ENCODE data around the gene PCDHA1. TPM values are rescaled to one million over a fixed set of nuclear protein-coding genes. Genes with fewer than 3 reads are reported as not detected.
A peak's percentile ranks its signal among the peaks of the same experiment; 100 is the strongest.

PCDHA1 gene
- total and polyA plus RNA-seq, 9 of the 15 experiments (the other 6 are each of a cell fraction or from before 2014, with no cell fraction given), result not detected

- TF ChIP-seq REST (IDR thresholded peaks at IDR 0.05; ENCODE audit: borderline replicate concordance) (peak; percentile 99), REST (CRISPR knock-in tag; IDR thresholded peaks at IDR 0.05; ENCODE audit: low read depth) (peak; percentile 93), PHTF2 (CRISPR knock-in tag; IDR thresholded peaks at IDR 0.05) (no peak), RBM15 (IDR thresholded peaks at IDR 0.05; ENCODE audit: insufficient read depth, low read length) (no peak), ZBTB9 (CRISPR knock-in tag; IDR thresholded peaks at IDR 0.05) (no peak), E2F4 (CRISPR knock-in tag; IDR thresholded peaks at IDR 0.05; ENCODE audit: low read depth) (no peak), ZNF77 (CRISPR knock-in tag; IDR thresholded peaks at IDR 0.05) (no peak), NFXL1 (CRISPR knock-in tag; IDR thresholded peaks at IDR 0.05) (no peak), NCOA1 (IDR thresholded peaks at IDR 0.05; ENCODE audit: low read depth) (peak; percentile 62; the same call in 1 of the 2 replicates), TBL1XR1 (IDR thresholded peaks at IDR 0.05; ENCODE audit: low read length in 2 of 2) (no peak), ELK3 (CRISPR knock-in tag; IDR thresholded peaks at IDR 0.05) (no peak), POLR3G (IDR thresholded peaks at IDR 0.05; ENCODE audit: extremely low read depth, insufficient read length, insufficient replicate concordance) (no peak), IFI16 (CRISPR knock-in tag; IDR thresholded peaks at IDR 0.05) (no peak), KLF6 (CRISPR knock-in tag; IDR thresholded peaks at IDR 0.05; ENCODE audit: borderline replicate concordance) (no peak), ZNF583 (CRISPR knock-in tag; IDR thresholded peaks at IDR 0.05) (no peak)
These were observed 255.0 kb downstream of the PCDHA1 start (continued) for GRCh38 chr5:141040771-141041426.

Data from K562 (cell line).